ENCODE data around the gene FMO4.
"Not testable (repeated sequence)": the region's sequence is repeated elsewhere in the genome, so short reads cannot be mapped to it uniquely, and the experiment has no call there.

Gene FMO4

GRCh38 chr1:171389171-171389570, 75.2 kb downstream of the FMO4 start:
- H3K36me3 ChIP-seq (ENCODE audit: insufficient read depth, low read length), result no peaks in the 10 kb centered on the region
- no peaks in the 10 kb centered on the region for H3K9me3 ChIP-seq (ENCODE audit: control insufficient read depth, insufficient read depth, low read length)
- no peak overlapping the region for H3K9ac ChIP-seq (ENCODE audit: low read depth, low read length)
- no peaks in the 10 kb centered on the region for H3K4me1 ChIP-seq (ENCODE audit: insufficient read depth, low read length)

- H3K9me3 ChIP-seq (ENCODE audit: control insufficient read depth, insufficient read depth, low read length); H3K36me3 ChIP-seq (ENCODE audit: insufficient read depth, low read length); H3K9ac ChIP-seq (ENCODE audit: low read depth, low read length); H3K4me1 ChIP-seq (ENCODE audit: insufficient read depth, low read length): not testable (repeated sequence)
These were observed 76.8 kb downstream of the FMO4 start for GRCh38 chr1:171390740-171391139.

Data from ES-I3 (cell line).